Measurements from ENCODE around the gene GPR137C.

DNA sequence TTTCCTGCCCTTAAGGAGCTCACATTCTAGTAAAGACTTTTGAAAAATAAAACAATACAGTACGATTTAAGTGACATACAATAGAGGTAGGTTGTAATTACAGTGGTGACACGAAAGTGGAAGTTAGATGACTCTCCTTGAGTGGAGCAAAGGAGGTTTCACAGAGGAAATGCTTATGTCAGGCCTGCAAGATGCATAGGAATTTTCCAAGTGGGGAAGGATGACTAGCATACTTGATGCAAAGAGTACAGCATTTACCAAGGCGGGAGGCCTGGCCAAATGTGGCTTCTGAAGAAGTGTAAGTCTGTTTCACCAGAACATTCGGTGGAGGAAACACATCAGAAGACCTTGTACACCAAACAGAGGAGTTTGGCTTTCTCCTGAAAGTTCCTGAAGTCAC lies 87.5 kb downstream of the GPR137C start:
- no peak for TF ChIP-seq EZH2phosphoT487 (IDR thresholded peaks at IDR 0.05; ENCODE audit: borderline replicate concordance)
- TF ChIP-seq, protein P1, sequence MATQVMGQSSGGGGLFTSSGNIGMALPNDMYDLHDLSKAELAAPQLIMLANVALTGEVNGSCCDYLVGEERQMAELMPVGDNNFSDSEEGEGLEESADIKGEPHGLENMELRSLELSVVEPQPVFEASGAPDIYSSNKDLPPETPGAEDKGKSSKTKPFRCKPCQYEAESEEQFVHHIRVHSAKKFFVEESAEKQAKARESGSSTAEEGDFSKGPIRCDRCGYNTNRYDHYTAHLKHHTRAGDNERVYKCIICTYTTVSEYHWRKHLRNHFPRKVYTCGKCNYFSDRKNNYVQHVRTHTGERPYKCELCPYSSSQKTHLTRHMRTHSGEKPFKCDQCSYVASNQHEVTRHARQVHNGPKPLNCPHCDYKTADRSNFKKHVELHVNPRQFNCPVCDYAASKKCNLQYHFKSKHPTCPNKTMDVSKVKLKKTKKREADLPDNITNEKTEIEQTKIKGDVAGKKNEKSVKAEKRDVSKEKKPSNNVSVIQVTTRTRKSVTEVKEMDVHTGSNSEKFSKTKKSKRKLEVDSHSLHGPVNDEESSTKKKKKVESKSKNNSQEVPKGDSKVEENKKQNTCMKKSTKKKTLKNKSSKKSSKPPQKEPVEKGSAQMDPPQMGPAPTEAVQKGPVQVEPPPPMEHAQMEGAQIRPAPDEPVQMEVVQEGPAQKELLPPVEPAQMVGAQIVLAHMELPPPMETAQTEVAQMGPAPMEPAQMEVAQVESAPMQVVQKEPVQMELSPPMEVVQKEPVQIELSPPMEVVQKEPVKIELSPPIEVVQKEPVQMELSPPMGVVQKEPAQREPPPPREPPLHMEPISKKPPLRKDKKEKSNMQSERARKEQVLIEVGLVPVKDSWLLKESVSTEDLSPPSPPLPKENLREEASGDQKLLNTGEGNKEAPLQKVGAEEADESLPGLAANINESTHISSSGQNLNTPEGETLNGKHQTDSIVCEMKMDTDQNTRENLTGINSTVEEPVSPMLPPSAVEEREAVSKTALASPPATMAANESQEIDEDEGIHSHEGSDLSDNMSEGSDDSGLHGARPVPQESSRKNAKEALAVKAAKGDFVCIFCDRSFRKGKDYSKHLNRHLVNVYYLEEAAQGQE (IDR thresholded peaks at IDR 0.05; ENCODE audit: low read depth): no peak
- TF ChIP-seq, protein P2, sequence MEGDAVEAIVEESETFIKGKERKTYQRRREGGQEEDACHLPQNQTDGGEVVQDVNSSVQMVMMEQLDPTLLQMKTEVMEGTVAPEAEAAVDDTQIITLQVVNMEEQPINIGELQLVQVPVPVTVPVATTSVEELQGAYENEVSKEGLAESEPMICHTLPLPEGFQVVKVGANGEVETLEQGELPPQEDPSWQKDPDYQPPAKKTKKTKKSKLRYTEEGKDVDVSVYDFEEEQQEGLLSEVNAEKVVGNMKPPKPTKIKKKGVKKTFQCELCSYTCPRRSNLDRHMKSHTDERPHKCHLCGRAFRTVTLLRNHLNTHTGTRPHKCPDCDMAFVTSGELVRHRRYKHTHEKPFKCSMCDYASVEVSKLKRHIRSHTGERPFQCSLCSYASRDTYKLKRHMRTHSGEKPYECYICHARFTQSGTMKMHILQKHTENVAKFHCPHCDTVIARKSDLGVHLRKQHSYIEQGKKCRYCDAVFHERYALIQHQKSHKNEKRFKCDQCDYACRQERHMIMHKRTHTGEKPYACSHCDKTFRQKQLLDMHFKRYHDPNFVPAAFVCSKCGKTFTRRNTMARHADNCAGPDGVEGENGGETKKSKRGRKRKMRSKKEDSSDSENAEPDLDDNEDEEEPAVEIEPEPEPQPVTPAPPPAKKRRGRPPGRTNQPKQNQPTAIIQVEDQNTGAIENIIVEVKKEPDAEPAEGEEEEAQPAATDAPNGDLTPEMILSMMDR (IDR thresholded peaks at IDR 0.05 in 2 of 3, conservative IDR thresholded peaks at IDR 0.05 in 1 of 3; ENCODE audit: borderline replicate concordance in 1 of 3, insufficient read depth in 1 of 3, low read depth in 2 of 3, low read length in 2 of 3): no peak
- TF ChIP-seq POLR2A (IDR thresholded peaks at IDR 0.05; ENCODE audit: borderline replicate concordance, extremely low read depth, insufficient read depth, insufficient read length): no peak
- TF ChIP-seq EZH2 (IDR thresholded peaks at IDR 0.05): no peak
- TF ChIP-seq TCF7L2 (IDR thresholded peaks at IDR 0.05; ENCODE audit: borderline replicate concordance, extremely low read depth, insufficient read depth, insufficient read length): no peak
- TF ChIP-seq ZFX (IDR thresholded peaks at IDR 0.05): no peak
- no peak for TF ChIP-seq SP1 (IDR thresholded peaks at IDR 0.05; ENCODE audit: low read depth)
- TF ChIP-seq RAD21 (IDR thresholded peaks at IDR 0.05; ENCODE audit: low read depth): no peak

Measured in HCT116 (cell line).